CD4-positive, alpha-beta T cell treated with Interleukin-1 beta for 1 hour (primary cell): ENCODE measurements around the gene GOLGA1.
"Not testable (repeated sequence)": the region's sequence is repeated elsewhere in the genome, so short reads cannot be mapped to it uniquely, and the experiment has no call there.

Experiments
- DNase-seq, 2 donors: peaks; one replicate each; pipeline ENCODE4 v3.0.0-alpha.2; 2020 to 2022

Gene GOLGA1

GRCh38 chr9:124939944-124940343 is 939 bp downstream of the GOLGA1 start:
- DNase-seq: no peak

GRCh38 chr9:124934290-124934689 is 6.6 kb downstream of the GOLGA1 start:
- no peak for DNase-seq

DNA sequence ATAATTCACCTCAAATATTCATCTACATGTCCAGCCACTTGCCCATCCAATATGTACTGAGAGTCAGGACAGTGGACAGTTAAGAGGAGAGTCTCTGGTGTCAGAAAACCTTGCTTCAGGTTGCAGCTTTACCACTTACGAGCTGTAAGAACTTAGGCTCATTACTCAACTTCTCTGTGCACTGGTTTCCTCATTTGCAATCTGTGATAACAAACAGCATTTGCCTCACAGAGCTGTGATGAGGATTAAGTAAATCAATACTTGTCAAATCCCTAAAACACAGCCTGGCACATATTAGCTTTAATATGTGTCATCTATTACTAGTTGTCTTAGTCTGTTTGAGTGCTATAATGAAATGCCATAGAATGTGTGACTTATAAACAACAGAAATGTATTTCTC is 8.6 kb downstream of the GOLGA1 start:
- DNase-seq: no peak

DNA sequence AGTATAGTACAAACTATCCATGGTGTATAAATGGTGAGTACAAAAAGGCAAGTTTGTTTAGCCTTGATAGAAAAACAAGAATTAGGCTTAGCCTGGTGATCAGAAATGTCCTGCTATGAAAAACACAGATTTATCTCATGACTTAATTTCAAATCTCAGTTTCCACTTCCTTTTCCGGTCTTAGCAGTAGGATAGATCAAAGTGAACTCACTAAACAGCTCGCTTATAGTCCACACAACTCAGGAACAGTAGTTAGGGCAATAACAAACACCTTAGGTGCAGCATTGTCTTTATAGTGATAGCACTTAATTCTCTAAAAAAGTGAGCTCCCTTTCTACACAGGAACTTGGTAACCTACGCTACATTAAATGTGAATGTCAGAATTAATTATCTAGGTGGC is 11.4 kb downstream of the GOLGA1 start:
- DNase-seq: peak in 1 of 2 donors; percentile 8

DNA sequence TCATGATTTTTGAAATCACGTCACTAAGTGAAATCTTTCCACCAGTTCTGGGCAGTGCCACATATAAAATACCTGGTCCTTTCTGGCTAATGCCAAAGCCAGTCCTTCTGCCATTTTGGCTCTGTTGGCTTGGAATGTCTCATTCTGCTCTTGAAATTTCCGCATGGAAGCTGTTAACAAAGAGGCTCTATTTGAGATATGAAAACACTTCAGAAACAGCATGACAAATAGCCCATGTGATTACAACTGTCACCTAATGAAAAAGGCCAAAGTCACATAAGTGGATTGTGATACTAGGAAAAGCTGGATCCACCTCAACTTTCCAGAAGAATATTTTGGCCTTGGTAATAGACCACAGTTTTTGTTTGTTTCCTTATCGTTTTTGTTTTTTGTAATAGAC is 12.8 kb downstream of the GOLGA1 start:
- DNase-seq: no peak

DNA sequence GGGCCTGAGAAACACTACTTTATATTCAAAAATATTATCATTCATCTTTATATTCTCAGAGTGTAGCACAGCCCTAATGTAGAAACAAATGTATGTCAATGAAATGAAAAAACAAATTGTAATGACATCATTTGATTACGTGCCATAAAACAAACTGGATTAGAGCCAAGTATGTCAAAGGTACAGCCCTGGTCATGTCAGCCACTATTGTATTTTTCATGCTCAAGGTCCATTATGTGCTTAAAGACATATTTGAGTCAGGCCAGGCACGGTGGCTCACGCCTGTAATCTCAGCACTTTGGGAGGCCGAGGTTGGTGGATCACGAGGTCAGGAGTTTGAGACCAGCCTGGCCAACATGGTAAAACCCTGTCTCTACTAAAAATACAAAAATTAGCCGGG is 20.5 kb downstream of the GOLGA1 start:
- DNase-seq: not testable (repeated sequence)

GRCh38 chr9:124914753-124915405 is 26.0 kb downstream of the GOLGA1 start:
- no peak for DNase-seq

GRCh38 chr9:124913378-124913777 is 27.5 kb downstream of the GOLGA1 start:
- DNase-seq: no peak

DNA sequence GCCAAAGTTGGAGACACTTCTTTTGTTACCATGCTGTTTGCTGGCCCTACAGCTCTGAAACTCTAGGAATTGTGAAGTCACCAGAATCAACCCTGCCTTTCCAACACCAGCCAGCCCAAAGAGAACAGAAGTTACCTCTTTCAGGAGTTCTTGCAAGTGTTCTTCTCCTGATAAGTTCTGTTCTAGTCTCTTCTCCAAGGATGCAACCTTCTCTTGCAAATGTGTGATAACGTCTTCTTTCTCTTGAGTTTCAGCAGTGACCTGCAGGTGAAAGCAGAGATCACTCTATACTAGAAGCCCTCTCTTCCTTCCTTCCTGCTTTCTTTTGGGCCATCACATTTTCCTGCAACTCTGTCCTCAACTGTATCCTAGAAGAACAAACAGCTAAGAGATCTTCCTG is 29.1 kb downstream of the GOLGA1 start:
- DNase-seq: no peak

DNA sequence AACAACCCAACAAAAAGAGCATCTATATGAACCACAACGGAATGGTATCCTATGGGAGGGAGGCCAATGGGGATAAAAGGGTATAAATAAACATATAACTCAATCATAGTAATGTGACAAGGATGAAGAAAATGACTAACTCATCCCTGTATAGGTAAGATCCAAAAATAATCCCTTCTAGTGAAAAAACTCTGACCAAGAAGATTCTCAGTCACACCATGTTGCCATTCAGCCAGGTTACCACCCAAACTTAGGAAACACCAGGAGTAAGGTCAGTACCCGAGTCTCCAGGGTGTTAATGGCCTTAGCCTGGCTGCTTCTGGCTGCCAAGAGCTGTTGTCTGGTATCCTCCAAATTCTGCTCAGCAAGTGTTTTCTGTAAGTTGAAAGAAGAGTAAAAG is 32.8 kb downstream of the GOLGA1 start:
- DNase-seq: no peak

DNA sequence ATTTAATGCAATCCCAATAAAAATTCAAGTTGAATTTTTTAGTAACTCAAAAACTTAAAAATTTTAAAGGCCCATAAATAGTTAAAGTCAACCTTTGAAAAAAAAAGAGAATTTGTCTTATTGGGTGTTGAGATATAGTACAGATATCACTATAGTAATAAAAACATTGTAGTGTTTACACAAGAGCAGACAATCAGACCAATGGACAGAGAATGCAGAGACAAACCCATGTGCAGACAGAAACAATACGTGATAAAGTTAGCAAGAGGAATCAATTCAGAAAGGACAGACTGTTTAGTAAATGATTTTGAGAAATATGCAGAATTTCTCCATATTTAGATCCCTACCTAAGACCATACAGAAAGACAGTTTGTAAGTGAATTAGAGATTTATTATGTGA is 33.9 kb downstream of the GOLGA1 start:
- DNase-seq: no peak

GRCh38 chr9:124899845-124900244 is 41.0 kb downstream of the GOLGA1 start:
- DNase-seq: no peak

DNA sequence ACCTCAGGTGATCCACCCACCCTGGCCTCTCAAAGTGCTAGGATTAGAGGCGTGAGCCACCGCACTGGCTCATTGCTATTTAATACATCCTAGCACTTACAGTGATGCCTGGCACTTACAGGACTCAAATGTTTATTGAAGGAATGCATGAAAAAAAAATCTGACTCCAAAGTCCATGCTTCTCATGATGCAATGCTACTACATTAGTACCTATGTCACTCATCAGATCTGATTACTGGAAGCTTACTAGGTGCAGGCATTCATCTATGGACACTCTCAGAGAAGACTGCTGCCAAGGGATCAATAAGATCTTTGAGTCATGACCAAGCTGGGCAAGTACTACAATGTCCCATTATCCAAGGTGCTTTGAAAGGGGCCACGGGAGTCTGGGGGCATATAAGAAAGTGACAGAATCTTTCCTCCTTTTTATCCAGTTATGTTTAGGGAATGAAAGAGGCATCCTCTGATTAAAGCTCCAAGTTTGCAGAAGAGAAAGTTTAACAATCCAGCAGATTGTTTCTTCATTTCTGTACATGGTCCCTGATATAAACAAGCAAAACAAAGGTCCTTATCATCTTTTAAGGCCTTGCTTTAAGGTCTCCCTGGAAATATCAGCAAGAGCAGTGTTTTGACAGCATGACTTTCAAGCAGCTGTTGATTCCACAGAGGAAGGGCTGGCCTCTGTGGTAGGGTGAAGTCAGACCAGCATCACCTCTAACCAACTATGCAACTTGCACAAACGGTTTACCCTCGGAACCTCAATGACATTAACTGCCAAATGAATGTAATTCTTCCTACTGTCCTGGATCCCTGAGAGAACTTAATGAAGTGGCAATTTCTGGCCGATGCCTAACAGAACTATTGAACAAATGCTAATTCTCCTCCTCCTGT is 43.1 kb downstream of the GOLGA1 start:
- no peak for DNase-seq

DNA sequence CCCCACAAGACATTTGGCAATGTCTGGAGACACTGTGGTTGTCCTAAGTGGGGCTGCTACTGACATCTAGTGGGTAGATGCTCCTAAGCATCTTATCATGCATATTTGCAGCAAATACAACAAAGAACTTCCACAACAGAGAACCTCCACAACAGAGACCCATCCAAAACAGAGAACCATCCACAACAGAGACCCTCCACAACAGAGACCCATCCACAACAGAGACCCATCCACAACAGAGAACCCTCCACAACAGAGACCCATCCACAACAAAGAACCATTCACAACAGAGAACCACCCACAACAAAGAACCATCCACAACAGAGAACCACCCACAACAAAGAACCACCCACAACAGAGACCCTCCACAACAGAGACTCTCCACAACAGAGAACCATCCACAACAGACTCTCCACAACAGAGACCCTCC is 46.1 kb downstream of the GOLGA1 start:
- DNase-seq: peak; percentile 46 to 64

DNA sequence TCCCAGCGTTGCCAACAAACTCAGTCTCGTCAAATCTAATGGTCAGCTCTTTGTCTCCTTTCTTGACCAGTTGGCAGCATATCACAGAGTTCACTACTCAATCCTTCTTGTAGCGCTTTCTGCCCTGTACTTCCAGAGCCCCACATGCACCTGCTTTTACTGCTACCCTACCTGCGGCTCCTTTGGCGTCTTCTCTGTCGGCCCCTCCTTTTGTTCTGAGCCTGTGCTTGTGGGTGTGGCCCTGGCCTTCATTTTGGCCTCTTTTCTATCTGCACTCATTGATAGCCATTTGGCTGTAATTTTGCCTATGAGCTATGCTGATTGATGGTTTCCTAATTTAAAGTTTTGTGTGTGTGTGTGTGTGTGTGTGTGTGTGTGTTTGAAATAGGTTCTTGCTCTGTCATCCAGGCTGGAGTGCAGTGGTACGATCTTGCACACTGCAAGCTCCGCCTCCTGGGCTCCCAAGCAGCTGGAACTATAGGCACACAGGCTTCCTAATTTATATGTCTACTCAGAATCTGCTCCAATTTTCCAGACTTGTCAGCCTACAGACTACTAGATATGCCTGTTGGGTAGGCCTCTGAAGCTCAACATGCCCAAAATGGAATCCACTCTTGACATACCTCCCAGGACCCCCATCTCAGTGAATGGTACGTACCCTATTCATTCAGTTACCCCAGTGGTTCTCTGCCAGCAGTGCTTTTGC is 46.7 kb downstream of the GOLGA1 start:
- no peak for DNase-seq

DNA sequence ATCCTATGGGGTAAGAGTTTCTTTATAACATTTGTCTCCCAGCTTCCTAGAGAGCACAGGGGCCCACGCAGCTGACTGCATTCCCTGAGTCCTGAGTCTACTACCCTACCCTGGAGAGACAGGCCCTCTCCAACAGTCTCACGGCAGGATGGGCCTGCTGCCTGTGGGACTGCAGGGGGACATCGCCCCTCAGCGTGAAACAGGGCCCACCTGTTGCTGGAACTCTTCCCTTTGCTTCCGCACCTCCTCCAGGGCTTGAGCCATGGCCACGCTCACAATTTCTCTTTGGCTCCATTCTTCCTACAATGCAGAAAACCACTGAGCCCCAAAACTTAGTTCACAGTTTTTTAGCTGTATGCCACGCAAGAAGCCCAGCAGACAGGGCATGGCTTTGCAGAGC is 50.7 kb downstream of the GOLGA1 start:
- DNase-seq: no peak

GRCh38 chr9:124889006-124889405 is 51.9 kb downstream of the GOLGA1 start:
- no peak for DNase-seq

DNA sequence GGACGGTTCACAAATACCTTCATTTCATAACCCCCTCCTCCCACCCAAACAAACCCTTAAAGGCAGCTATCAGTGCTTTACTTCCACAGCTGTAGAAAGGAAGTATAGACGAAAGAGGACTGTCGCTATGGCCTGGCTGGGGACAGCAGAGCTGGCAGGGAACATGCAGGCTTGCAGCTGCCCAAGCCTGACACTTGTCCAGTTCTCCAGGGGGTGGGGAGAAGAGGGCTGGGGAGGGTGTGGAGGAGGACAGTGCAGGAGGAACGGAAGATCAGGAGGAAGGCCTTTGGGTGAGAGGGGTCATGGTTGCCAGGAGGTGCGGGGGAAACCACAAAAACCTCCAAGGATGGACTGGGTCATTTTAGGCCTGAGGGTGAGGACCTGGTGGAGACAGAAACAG is 53.1 kb downstream of the GOLGA1 start:
- no peak for DNase-seq

GRCh38 chr9:124886866-124887492 is 53.9 kb downstream of the GOLGA1 start:
- no peak for DNase-seq

- no peak for DNase-seq
Measured at GRCh38 chr9:124886461-124886860, 54.4 kb downstream of the GOLGA1 start.

DNA sequence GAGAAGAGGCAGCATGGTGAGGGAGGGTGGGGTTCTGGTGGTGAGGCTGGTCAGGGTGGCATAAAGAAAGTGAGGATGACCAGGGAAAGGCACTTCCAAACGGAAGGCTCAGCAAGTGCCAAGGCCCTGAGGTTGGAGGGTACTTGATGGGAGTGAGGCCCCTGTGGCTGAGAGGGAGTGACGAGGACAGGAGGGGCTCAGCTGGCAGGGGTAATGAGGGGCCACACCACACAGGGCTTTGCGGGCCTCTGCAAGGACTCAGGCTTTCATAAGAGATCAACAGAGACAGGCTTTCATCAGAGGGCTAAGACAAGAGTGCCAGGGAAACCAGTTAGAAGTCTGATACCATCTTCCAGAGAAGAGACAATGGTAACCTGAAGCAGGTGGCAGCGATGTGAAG is 55.3 kb downstream of the GOLGA1 start:
- no peak for DNase-seq

GRCh38 chr9:124884376-124884775 is 56.5 kb downstream of the GOLGA1 start:
- no peak for DNase-seq

- DNase-seq: no peak
Measured at GRCh38 chr9:124882231-124882630, 58.7 kb downstream of the GOLGA1 start.
